ENCODE results near the gene ITK.
"Not testable (repeated sequence)": the region's sequence is repeated elsewhere in the genome, so short reads cannot be mapped to it uniquely, and the experiment has no call there.

Gene ITK

DNA sequence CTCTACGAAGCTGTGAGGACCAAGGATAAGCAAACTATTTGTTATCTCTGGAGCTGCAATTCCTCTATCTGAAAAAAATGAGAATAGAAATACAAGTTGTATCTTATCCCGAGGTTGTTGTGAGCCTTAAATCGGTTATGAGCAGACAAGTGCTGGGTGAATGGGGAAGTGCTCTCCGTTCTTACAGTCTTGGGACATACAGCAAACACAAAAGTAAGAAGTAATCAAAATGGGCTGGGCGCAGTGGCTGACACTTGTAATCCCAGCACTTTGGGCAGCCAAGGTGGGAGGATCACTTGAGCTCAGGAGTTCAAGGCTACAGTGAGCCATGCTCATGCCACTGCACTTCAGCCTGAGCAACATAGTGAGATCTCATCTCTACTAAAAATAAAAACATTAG lies 31.7 kb downstream of the ITK start:
- DNase-seq (ENCODE audit: low spot score), result no peak

GRCh38 chr5:157213527-157214243 lies 33.0 kb downstream of the ITK start:
- no peak for DNase-seq (ENCODE audit: low spot score)

DNA sequence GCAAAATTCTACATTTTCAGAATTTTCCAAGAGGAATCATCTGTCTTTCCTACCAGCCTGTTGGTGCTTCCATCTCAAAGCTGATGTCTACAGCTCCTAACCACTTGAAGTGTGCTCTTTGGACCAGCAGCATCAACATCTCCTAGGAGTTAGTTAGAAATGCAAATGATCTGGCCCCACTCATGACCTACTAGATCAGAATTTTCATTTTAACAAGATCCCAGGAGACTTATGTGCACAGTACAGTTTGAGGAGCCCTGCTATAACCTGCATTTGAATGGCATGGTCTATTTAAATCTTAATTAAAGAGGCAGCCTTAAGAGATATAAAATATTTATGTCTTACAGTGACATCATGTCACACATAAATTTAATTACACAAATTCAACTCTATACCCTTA lies 33.8 kb downstream of the ITK start:
- DNase-seq (ENCODE audit: low spot score), result no peak

GRCh38 chr5:157214861-157215513 lies 34.3 kb downstream of the ITK start:
- peak; percentile 66 for DNase-seq (ENCODE audit: low spot score)

GRCh38 chr5:157215514-157216167 lies 35.0 kb downstream of the ITK start:
- no peak for DNase-seq (ENCODE audit: low spot score)

DNA sequence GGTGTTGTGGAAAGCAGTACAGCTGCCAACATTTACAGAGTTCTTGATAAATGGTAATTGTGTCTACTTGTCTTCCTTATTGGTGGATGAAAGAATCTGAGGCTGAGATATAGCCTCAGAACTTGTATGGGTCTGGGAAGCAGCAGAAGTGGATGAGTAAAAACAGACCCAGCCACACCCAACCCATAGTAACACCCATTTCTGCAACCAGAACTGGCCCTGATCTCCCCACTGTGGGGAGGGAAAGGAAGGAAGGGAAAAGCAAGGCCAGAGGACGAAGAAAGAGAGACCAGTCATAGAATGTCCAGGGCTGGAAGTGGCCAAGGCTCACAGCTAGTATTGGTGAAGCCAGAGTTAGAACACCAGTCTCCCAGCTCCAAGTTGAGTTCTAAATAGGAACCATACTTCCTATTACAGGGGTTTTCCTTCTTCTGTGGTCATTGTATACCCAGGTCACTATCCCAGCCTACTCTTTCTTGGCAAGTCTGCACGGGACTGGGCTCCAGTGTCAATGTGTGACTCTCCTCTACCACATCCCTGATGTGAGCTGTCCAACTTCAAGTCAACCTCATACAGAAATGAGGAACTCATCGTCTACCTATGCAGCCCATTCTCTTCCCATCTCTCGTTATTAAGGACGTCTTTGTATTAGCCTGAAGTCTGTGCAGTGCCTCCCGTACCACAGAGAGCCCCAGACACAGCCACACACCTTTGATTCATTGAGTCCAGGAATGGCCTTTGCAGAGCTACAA lies 35.9 kb downstream of the ITK start:
- DNase-seq (ENCODE audit: low spot score), result no peak

DNA sequence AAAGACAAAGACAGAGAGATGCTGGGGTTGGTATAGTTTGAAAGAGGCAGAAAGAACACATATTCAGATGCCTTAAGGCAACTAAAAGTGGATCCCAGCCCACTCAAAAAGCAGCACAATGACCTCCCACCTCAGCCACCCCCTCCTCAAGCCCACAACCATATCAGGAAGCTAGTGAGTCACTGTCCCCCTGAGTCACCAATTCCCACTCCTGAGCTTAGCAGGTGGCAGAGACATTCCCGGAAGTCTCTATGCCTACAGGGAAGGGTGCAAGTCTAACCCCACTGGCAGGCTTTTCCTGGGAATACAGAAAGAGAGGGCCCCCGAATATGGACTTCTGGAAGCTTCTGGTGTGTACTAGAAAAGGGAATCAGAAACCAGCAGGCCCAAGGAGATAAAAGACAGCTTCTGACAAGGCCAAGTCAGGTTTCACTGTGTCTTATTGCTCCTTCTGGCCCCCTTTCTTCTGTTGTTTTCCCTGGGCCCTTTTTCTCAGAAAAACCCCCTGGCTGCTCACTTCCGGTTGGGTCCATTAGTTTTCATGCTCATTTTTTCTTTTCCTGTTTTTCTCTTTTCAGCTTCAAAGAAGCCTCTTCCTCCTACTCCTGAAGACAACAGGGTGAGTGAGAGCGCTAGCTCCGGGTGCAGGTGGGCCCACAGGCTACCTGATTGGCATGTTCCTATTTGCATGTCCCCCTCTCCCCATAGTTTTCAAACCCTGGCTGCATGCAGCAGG lies 36.8 kb downstream of the ITK start:
- peak; percentile 74 for DNase-seq (ENCODE audit: low spot score)

GRCh38 chr5:157219491-157220271 lies 39.0 kb downstream of the ITK start:
- DNase-seq (ENCODE audit: low spot score), result no peak

GRCh38 chr5:157221959-157222358 lies 41.3 kb downstream of the ITK start:
- DNase-seq (ENCODE audit: low spot score), result no peak

GRCh38 chr5:157222506-157223230 lies 42.0 kb downstream of the ITK start:
- peak; percentile 91 for DNase-seq (ENCODE audit: low spot score)

- peak; percentile 44 for DNase-seq (ENCODE audit: low spot score)
Measured at GRCh38 chr5:157225469-157226422, 45.1 kb downstream of the ITK start.

DNA sequence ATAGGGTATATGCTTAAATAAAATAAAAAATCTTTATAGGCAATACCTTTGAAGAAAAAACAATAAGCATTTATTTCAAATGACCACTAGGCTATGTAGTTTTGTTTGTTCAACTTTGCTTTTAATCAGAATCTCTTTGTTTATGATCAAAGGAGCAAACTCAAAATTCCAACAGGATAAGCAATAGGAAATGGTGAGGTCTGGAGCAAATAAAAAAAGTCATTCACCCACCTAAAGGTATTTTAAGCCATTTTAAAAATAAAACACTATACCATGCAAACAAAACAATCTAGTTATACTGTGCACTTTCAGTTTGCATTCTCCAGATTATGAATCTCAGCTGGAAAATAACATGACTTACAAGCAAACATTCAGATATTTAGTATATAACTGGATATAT lies 50.0 kb downstream of the ITK start:
- no peak for DNase-seq (ENCODE audit: low spot score)

- no peak for DNase-seq (ENCODE audit: low spot score)
Measured at GRCh38 chr5:157232706-157233105, 52.1 kb downstream of the ITK start.

- DNase-seq (ENCODE audit: low spot score), result peak; percentile 58
Measured at GRCh38 chr5:157233515-157233914, 52.9 kb downstream of the ITK start.

DNA sequence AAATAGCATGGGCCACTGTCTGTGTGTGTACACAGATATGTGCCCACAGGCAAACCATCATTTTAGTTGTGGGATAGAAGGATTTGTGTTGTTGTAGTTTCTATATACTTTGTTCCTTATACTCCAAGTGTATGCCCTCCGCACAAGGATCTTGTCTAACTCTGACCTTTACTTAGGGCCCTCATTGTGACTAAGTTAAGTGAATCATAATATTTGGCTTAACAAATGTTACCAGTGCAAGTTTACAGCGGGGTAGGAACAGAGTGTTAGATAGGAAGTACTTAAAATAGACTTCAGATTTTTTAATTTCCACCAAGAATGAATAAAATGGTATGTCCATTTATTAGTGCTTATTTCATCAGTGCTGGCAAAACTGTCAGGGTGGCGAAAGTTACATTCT lies 55.8 kb downstream of the ITK start:
- no peak for DNase-seq (ENCODE audit: low spot score)

- DNase-seq (ENCODE audit: low spot score), result no peak
Measured at GRCh38 chr5:157241483-157241882, 60.8 kb downstream of the ITK start.

DNA sequence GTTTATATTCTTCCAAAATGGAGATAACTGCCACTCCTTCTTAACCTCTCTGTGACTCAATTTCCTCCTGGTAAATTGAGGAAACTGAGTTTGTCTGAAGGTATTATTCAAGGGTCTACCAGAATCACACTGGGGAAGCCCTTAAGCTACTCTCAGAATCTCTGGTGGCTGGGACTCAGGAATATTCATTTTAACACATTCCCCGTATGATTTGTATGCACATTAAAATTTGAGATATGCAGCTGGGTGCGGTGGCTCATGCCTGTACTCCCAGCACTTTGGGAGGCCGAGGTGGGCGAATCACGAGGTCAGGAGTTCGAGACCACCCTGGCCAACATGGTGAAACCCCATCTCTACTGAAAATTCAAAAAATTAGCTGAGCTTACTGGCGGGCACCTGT lies 64.1 kb downstream of the ITK start:
- not testable (repeated sequence) for DNase-seq (ENCODE audit: low spot score)

DNA sequence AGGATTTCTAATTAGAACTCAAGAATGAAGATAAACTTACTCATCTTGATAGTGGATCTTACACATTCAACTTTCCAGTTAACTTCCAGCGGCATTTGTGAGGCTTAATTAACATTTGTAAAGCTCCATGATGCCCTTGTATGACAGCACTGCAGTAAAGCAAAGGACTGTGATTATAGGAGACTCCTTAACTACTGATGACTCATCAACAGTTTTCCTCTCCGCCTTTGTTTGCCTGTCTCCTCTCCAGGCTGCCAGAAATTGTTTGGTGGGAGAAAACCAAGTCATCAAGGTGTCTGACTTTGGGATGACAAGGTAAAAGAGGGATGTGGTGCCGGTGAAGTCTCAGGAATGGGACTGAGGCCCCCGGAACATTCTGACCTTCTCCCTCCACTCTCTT lies 64.8 kb downstream of the ITK start:
- DNase-seq (ENCODE audit: low spot score), result no peak

DNA sequence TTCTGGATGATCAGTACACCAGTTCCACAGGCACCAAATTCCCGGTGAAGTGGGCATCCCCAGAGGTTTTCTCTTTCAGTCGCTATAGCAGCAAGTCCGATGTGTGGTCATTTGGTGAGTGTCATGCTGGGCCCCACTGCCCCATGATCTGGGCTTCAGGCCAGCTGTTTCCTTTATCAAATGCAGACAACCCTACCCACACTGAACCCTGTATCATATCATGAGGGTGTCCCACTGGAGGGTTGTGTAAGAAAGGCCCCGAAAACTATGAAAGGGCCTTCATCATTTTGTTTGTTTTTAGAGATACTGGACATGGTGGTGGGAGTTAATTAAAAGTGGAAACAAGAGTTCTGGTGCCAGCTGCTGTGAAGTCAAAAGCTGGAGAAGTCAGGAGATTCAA lies 65.2 kb downstream of the ITK start:
- DNase-seq (ENCODE audit: low spot score), result no peak

Measured in CD4-positive, alpha-beta T cell treated with Interleukin-2 at 100 ng/mL for 4 hours (primary cell).